ENCODE results near the gene ROR1. TPM values are rescaled to one million over a fixed set of nuclear protein-coding genes. Genes with fewer than 3 reads are reported as not detected.

ROR1 gene
- total RNA-seq, 1 experiment from 2014 or later = 2.7 TPM

- DNase-seq (ENCODE audit: low read depth, low spot score) (no peak), ATAC-seq (no peak)
- intact Hi-C loops (cut with micrococcal nuclease) = no loop called here
- H3K36me3 ChIP-seq (ENCODE audit: control insufficient read depth in 1 of 2, insufficient read depth in 2 of 2, low read length in 2 of 2) = no peaks in the 10 kb centered on the region
- no peak overlapping the region for H3K4me3 ChIP-seq (replicated peaks in 1 of 2; ENCODE audit: low read depth in 1 of 2, low read length in 2 of 2)
- H3K9me3 ChIP-seq (ENCODE audit: control insufficient read depth in 1 of 2, insufficient read depth in 1 of 2, low read depth in 1 of 2, low read length in 2 of 2) = no peaks in the 10 kb centered on the region
- no peaks in the 10 kb centered on the region for H4K20me1 ChIP-seq (ENCODE audit: insufficient read depth)
- H3K4me2 ChIP-seq (ENCODE audit: low read length) = no peak overlapping the region
- CTCF ChIA-PET = interaction anchor here (1.9 kb wide), 1 partner anchor 18 kb away, joined by 7 read pairs; no protein-coding TSS in a partner anchor
- H3K27ac ChIP-seq (ENCODE audit: low read depth, low read length) = no peak overlapping the region
- RAD21 ChIA-PET (ENCODE audit: low non-redundant PET in 1 of 2, low total read pairs in 2 of 2, uncharacterized antibody in 2 of 2, unreplicated experiment in 2 of 2) = no interaction called here
- no peak overlapping the region for H3K9ac ChIP-seq (ENCODE audit: low read length)
- no TSS peak for BruUV-seq (replicated peaks)
- TF ChIP-seq ZFX (IDR thresholded peaks at IDR 0.05) (no peak), SP1 (IDR thresholded peaks at IDR 0.05; ENCODE audit: low read depth) (no peak), JUND (IDR thresholded peaks at IDR 0.05) (no peak), POLR2AphosphoS5 (IDR thresholded peaks at IDR 0.05; ENCODE audit: low read depth, low read length) (no peak), EZH2phosphoT487 (IDR thresholded peaks at IDR 0.05; ENCODE audit: borderline replicate concordance) (no peak), ZNF274 (IDR thresholded peaks at IDR 0.05; ENCODE audit: low read depth, low read length) (no peak), ZBTB33 (IDR thresholded peaks at IDR 0.05; ENCODE audit: extremely low read depth, insufficient replicate concordance, low read length) (no peak), REST (IDR thresholded peaks at IDR 0.05; ENCODE audit: low read depth) (no peak), ELF1 (IDR thresholded peaks at IDR 0.05; ENCODE audit: borderline replicate concordance, low read depth) (no peak), RAD21 (IDR thresholded peaks at IDR 0.05; ENCODE audit: low read depth) (no peak), CTCF (IDR thresholded peaks at IDR 0.05 in 2 of 3, conservative IDR thresholded peaks at IDR 0.05 in 1 of 3; ENCODE audit: borderline replicate concordance in 1 of 3, insufficient read depth in 1 of 3, low read depth in 2 of 3, low read length in 2 of 3) (no peak), EGR1 (IDR thresholded peaks at IDR 0.05; ENCODE audit: low read depth) (no peak), SIN3A (IDR thresholded peaks at IDR 0.05; ENCODE audit: low read depth) (no peak), CBX3 (IDR thresholded peaks at IDR 0.05; ENCODE audit: low read depth) (no peak), MAX (IDR thresholded peaks at IDR 0.05) (no peak), SRF (IDR thresholded peaks at IDR 0.05; ENCODE audit: low read depth) (no peak), EZH2 (IDR thresholded peaks at IDR 0.05) (no peak), YY1 (IDR thresholded peaks at IDR 0.05; ENCODE audit: extremely low read depth, insufficient replicate concordance, low read depth, low read length) (no peak)
- H2AFZ ChIP-seq (ENCODE audit: low read depth, low read length, poor library complexity, severe bottlenecking) = no peak overlapping the region
- no peaks in the 10 kb centered on the region for H3K9me2 ChIP-seq (ENCODE audit: insufficient read depth)
- no peaks in the 10 kb centered on the region for H3K79me2 ChIP-seq (ENCODE audit: insufficient read depth, low read length)
- H3K4me1 ChIP-seq (ENCODE audit: control insufficient read depth in 1 of 2, insufficient read depth in 2 of 2, low read length in 2 of 2) = no peaks in the 10 kb centered on the region
- no peaks in the 10 kb centered on the region for H3K27me3 ChIP-seq (ENCODE audit: insufficient read depth, low read length)
- POLR2A ChIA-PET = no interaction called here
Measured at GRCh38 chr1:64155278-64155677, 381.5 kb downstream of the ROR1 start.

All from HCT116 (cell line).